Motor neuron (in vitro differentiated cells): ENCODE results near the gene TAS2R10. TPM values are rescaled to one million over a fixed set of nuclear protein-coding genes. Genes with fewer than 3 reads are reported as not detected.

Experiments
- ATAC-seq, 8 experiments: fragments of 200-7000 bp; cut with Tn5 transposase; replicated peaks in 6 of 8; 2 replicates each; pipeline ENCODE4 v1.8.0; 2021; ENCODE audit warnings: mild to moderate bottlenecking in 8 of 8, moderate library complexity in 8 of 8
- H3K27ac ChIP-seq, 2 donors: fragments of 250-450 bp; sonication (Bioruptor Pico); 2 replicates each; pipeline ENCODE4 v1.9.0; 2021; ENCODE audit warnings: antibody characterized with exemption in 2 of 2, mild to moderate bottlenecking in 2 of 2, moderate library complexity in 1 of 2
- H3K4me1 ChIP-seq, 2 donors: fragments of 250-450 bp; sonication (Bioruptor Pico); replicated peaks in 1 of 2; 2 replicates each; pipeline ENCODE4 v1.6.1; 2021; ENCODE audit warnings: antibody characterized with exemption in 2 of 2, mild to moderate bottlenecking in 2 of 2, moderate library complexity in 1 of 2
- H3K4me3 ChIP-seq, 5 donors: fragments of 250-450 bp; sonication (Bioruptor Pico); 2 replicates each; pipeline ENCODE4 v1.9.0; 2021; ENCODE audit warnings: antibody characterized with exemption in 5 of 5, mild to moderate bottlenecking in 5 of 5, moderate library complexity in 4 of 5
- WGBS, 10 experiments: fragments of 450-650 bp; shearing (Covaris generic); methylation state at CpG; one replicate each; pipeline ENCODE4 v1.0.0; 2022; 5-methylcytosine and 5-hydroxymethylcytosine counted together
- in situ Hi-C, 9 experiments: fragments of 400-800 bp; cut with MboI; loops; one replicate each; pipeline ENCODE4 v1.15.0; 2021; ENCODE audit warnings: low sequenced_read_pairs in 9 of 9, low pct_unique_long_range_greater_than_20kb in 2 of 9; ENCODE audit not compliant: unreplicated experiment in 9 of 9
- total RNA-seq, 8 experiments: library from RNA; unstranded; fragments of 300-600 nt; gene quantifications; 2 replicates each; pipeline versions ENCODE4 v1.2.3 to v1.2.4, GENCODE V29; 2022

The TAS2R10 gene, protein sequence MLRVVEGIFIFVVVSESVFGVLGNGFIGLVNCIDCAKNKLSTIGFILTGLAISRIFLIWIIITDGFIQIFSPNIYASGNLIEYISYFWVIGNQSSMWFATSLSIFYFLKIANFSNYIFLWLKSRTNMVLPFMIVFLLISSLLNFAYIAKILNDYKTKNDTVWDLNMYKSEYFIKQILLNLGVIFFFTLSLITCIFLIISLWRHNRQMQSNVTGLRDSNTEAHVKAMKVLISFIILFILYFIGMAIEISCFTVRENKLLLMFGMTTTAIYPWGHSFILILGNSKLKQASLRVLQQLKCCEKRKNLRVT
- 1 to 10 TPM in 6 of 8 experiments, under 1 TPM in 2; 0.50 to 3.3 (median 1.6) TPM for total RNA-seq

DNA sequence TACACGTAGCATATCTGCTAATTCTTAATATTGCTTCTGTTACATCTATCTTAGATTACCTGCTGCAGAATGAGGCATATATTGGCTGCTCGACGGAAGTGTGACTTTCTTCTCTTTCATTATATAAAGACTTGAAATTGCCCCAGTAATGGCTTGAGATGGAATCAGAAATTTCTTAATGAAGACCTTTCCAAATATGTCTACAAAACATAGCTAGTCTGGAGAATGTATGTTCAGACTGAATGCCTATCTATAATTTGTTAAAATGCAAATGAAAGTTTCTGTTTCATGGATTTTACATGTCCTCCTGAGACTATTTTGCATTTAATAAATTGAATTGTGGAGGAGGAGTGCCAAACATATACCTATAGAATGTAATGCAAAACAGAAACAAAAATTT is at the start of gene TAS2R10:
Gene TAS2R10 (minus strand): TSS at position 101 of the 400 bp plus-strand sequence. CDS start 89 bp downstream, at position 12.
- Histone ChIP-seq H3K27ac (no peak within 1 kb of the TSS), H3K4me1 (no peaks in the 10 kb centered on the region), H3K4me3 (no peak within 1 kb of the TSS)
- 20 to 97% (median 85%) methylated on average over 1 to 3 of the region's 3 CpGs; no CpG with 5 or more reads in 2 of the 10 experiments for WGBS, 10 experiments
- ATAC-seq = no peak
- in situ Hi-C loops = no loop called here

DNA sequence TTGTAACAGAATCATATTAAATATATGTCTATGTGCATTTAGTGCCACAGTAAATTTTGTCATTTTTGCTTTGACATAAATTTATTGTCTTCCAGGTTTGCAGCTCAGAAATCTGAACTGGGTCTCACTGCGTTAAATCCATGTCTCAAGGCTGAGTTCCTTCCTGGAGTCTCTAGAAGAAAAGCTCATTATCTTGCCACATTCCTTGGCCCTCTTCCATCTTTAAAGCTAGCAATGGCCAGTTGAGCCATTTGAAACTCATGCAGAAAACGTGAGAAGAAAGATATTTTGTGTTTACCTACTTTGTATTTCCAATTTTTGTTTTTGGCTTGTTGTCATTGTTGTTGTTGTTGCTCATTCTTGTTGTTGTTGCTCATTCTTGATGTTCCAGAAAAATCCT is 47.2 kb upstream of the TAS2R10 start:
- Histone ChIP-seq H3K4me1 (no peaks in the 10 kb centered on the region), H3K4me3 (no peak overlapping the region), H3K27ac (no peak overlapping the region)
- 67 to 100% (median 91%) methylated on average over 2 of the region's 2 CpGs; no CpG with 5 or more reads in 1 of the 10 experiments for WGBS, 10 experiments
- in situ Hi-C loops = no loop called here
- ATAC-seq = no peak

DNA sequence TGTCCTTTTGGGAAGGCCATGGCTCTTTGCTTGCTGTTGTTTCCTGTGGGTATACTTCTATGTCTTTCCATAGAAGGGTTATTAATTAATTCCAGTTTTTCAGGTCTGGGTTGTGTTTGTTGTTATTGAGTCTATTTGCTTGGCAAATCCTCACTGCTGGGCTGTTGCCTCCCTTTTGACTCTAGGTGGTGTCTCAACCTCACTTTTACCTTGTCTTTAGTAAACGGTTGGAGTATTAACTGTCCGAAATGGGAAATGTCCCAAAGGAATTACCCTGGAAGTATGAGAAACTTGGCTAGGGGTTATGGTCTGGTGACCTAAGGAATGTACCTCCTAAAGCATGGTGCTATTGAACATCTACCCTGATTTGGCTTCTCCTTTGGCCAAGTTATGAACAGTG is 41.2 kb upstream of the TAS2R10 start:
- Histone ChIP-seq H3K4me3 (no peak overlapping the region), H3K27ac (no peak overlapping the region), H3K4me1 (no peaks in the 10 kb centered on the region)
- no peak for ATAC-seq
- 78 to 100% (median 86%) methylated on average over 1 to 2 of the region's 2 CpGs; no CpG with 5 or more reads in 2 of the 10 experiments for WGBS, 10 experiments
- in situ Hi-C loops = no loop called here

DNA sequence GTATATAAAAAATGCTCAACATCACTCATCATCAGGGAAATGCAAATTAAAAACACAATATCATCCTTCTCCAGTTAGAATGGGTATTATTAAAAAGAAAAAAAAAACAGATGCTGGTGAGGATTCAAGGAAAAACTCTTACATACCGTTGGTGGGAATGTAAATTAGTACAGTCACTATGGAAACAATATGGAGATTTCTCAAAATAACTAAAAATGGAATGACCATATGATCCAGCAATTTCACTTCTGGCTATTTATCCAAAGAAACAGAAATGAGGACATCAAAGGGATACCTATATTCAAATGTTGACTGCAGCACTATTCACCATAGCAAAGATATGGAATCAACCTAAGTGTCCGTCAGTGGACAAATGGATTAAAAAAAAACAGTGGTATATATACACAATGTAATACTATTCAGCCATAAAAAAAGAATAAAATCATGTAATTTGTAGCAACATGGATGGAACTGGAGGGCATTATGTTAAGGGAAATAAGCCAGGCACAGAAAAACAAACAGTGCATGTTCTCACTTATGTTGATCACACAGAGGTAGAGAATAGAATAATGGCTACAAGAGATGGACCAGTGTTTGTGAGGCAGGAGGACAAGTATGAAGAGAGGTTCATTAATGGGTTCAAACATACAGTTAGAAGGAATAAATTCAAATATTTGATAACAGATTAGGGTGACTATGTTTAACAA is 37.5 kb upstream of the TAS2R10 start:
- Histone ChIP-seq H3K27ac (no peak overlapping the region), H3K4me3 (no peak overlapping the region), H3K4me1 (no peaks in the 10 kb centered on the region)
- ATAC-seq = peak in 3 of 8 experiments; percentile 90 to 93 (median 90)
- WGBS, 10 experiments = 0 to 100% (median 86%) methylated on average over 1 to 2 of the region's 2 CpGs
- in situ Hi-C loops = no loop called here

DNA sequence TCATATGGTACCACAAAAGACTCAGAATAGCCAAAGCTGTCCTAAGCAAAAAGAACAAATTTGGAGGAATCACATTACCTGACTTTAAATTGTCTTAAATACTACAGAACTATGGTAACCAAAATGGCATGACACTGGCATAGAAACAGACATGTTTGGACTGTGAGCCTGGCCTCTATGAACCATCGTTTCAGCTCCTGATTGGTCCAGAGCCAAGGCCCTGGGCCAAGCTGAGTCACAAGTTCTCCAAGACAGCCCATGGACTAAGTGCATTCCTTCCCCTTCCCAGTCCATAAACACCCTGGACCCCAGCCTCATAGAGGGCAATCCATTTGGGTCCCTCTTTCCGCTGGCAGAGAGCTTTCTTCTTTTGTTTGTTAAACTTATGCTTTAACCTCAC is 35.2 kb upstream of the TAS2R10 start:
- no peaks in the 10 kb centered on the region for H3K4me1 ChIP-seq
- H3K4me3 ChIP-seq = no peak overlapping the region
- no peak overlapping the region for H3K27ac ChIP-seq
- no peak for ATAC-seq
- in situ Hi-C loops = no loop called here
- WGBS, 10 experiments = 50 to 100% (median 93%) methylated on average over 1 to 2 of the region's 2 CpGs; no CpG with 5 or more reads in 3 of the 10 experiments

DNA sequence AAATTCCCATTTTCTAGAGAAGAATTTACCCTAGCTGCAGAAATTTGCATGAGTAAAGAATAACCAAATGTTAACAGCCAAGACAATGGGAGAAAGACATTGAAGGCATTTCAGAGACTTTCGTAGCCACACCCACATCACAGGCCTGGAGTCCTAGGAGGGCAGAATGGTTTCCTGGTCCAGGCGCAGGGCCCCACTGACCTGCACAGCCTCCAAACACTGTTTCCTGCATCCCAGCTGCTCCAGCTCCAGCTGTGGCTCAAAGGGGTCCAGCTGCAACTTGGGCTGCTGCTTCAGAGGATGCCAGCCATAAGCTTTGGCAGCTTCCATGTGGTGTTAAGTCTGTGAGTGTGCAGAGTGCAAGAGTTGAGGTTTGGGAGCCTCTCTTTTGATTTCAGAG is 29.6 kb upstream of the TAS2R10 start:
- no peak overlapping the region for H3K4me3 ChIP-seq
- in situ Hi-C loops = no loop called here
- ATAC-seq = no peak
- H3K4me1 ChIP-seq = no peaks in the 10 kb centered on the region
- 67 to 100% (median 85%) methylated on average over 1 to 2 of the region's 2 CpGs; no CpG with 5 or more reads in 4 of the 10 experiments for WGBS, 10 experiments
- no peak overlapping the region for H3K27ac ChIP-seq

DNA sequence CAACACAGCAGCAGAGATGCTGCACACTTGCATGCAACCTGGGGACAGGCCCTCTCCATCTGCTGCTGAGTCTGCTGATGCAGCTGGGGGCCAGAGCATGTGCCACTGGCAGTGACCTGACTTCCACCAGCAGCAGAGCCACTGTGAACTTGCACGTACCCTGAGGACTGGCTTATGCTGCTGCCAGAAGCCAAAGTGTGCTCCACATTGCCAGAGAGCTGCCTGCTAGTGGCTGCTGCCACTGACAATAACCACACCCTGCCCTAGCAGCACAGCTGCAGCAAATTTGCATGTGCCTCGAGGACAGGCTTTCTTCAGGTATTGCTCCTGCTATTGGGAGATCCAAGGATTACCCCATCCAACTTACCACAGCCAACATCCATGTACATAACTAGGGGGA is 27.6 kb upstream of the TAS2R10 start:
- 60 to 100% methylated on average over 1 to 2 of the region's 2 CpGs; no CpG with 5 or more reads in 8 of the 10 experiments for WGBS, 10 experiments
- in situ Hi-C loops = no loop called here
- no peak overlapping the region for H3K4me3 ChIP-seq
- H3K27ac ChIP-seq = no peak overlapping the region
- no peaks in the 10 kb centered on the region for H3K4me1 ChIP-seq
- ATAC-seq = peak in 3 of 8 experiments; percentile 81 to 95 (median 92)

DNA sequence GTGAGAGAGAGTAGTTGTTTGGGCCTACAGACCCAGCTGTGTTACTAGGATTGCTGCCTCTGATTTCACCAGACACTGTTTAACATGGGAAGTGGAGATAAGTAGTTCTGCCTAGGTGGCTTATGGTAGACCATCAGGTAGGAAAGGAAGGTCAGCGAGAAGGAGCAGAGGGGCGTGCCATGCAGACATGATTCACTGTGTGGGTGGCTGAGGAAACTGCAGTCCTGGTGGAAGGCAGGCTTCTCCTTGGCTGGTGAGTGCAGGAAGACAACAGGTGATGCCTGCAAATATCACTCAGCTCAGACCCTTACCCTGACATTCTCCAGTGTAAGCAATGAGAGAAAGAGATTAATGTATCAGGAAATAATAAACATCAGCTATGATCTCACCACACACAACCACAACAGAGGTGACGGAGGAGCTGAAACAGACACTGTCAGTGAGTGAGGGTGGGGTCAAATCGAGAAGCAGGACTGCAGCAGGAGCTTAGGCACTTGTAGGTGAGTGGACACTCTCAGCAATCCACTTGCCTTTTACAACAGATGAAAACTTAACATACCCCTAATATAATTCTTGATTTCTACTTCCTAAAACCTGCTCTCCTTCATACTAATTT is 25.2 kb upstream of the TAS2R10 start:
- Histone ChIP-seq H3K27ac (no peak overlapping the region), H3K4me3 (no peak overlapping the region), H3K4me1 (peaks cover 0 to 7% of the 10 kb centered on the region in 2 donors)
- in situ Hi-C loops = no loop called here
- no peak for ATAC-seq
- WGBS, 10 experiments = 71 to 100% (median 100%) methylated on average over 1 to 3 of the region's 4 CpGs; no CpG with 5 or more reads in 2 of the 10 experiments

DNA sequence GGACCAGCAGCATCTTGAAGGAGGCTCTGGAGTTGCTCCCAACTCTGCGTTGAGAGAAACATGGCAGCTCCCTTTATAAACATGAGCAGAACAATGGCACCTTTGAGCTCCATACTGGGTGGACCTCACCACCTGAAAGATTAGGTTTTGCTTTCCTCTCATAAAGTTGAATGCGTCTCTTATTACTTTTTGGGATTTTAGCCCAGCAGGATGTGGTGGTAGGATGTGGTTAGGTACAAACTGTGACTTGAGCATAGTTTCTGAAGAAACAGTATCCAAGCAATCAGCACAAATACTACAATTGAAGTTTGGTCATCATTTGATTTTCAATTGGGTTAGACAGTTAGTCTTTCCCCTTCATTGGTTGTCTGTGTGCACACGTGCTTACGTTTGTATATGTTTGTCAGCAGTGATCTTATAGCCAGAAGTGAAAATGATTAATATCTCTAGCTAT is 23.3 kb upstream of the TAS2R10 start, which contains the start of gene PRR4:
Gene PRR4 (minus strand): TSS at position 51 of the 454 bp plus-strand sequence. CDS start 38 bp downstream, at position 13.
- in situ Hi-C loops = no loop called here
- WGBS, 10 experiments = 82 to 100% (median 96%) methylated on average over 2 to 4 of the region's 4 CpGs; no CpG with 5 or more reads in 1 of the 10 experiments
- peaks cover 0 to 7% of the 10 kb centered on the region in 2 donors for H3K4me1 ChIP-seq
- ATAC-seq = no peak
- H3K4me3 ChIP-seq = no peak within 1 kb of the TSS
- H3K27ac ChIP-seq = no peak within 1 kb of the TSS

DNA sequence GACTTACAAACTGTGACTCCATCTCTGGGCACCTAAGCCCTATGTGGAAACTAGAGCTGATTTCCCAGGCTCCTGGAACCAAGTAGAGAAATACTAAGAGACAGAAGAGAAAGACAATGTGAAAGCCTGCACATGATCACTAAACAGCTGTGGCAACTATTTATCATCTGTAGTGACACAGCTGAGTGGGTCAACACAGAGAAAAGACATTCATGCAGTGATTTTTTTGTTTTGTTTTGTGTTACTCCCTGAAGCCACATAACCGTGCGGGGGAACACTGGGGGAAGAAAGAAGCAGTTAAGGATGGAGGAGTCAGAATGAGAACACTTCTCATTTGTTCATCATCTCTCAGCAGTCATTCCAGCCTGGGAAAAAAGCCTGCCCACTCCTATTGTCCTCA is 21.6 kb upstream of the TAS2R10 start:
- Histone ChIP-seq H3K4me1 (peaks cover 0 to 7% of the 10 kb centered on the region in 2 donors), H3K4me3 (no peak overlapping the region), H3K27ac (no peak overlapping the region)
- peak in 5 of 8 experiments; percentile 54 to 93 (median 82) for ATAC-seq
- WGBS, 10 experiments = 0 to 11% (median 5%) methylated on average over 1 to 2 of the region's 2 CpGs; no CpG with 5 or more reads in 6 of the 10 experiments
- in situ Hi-C loops = no loop called here

DNA sequence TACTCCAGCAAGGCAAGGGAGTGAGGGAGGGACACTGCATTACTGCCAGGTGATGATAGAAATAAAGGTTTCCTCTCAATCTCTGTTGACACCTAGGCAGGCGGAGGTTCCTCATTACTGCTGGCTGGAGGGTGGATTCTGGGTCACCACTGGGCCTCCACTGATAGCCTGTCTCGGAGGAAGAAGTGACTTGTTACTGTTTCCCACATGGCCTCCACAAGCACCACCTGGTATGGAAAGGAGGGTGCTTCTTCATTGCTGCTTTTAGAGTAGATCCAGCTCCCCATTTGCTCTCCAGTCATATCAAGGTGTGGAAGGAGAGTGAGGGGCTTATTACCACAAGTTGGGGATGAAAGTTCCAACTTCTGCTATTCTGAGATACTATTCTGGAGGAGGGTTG is 16.7 kb upstream of the TAS2R10 start:
- H3K27ac ChIP-seq = no peak overlapping the region
- ATAC-seq = no peak
- in situ Hi-C loops = no loop called here
- 75 to 100% (median 91%) methylated on average over 1 to 2 of the region's 2 CpGs; no CpG with 5 or more reads in 4 of the 10 experiments for WGBS, 10 experiments
- peaks cover 0 to 4% of the 10 kb centered on the region in 2 donors for H3K4me1 ChIP-seq
- H3K4me3 ChIP-seq = no peak overlapping the region

DNA sequence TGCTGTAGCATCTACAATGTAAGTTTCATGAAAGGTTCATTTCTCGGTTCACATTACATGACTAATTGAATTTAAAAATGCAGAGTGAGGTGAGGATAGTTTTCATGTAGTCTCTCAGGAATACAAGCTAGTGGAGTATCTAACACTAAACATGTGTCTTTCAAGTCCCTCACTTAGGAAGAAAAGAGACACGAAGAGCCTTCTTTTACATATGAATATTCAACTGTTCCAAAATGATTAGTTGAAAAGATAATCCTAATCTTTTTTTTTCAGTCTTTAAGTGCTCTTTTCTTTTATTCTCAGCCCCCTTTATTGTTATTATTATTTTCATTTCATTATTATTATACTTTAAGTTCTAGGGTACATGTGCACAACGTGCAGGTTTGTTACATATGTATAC is 12.3 kb upstream of the TAS2R10 start:
- 36 to 100% (median 78%) methylated on average over 1 to 3 of the region's 3 CpGs; no CpG with 5 or more reads in 1 of the 10 experiments for WGBS, 10 experiments
- ATAC-seq = no peak
- Histone ChIP-seq H3K4me1 (no peaks in the 10 kb centered on the region), H3K27ac (no peak overlapping the region), H3K4me3 (no peak overlapping the region)
- in situ Hi-C loops = no loop called here

DNA sequence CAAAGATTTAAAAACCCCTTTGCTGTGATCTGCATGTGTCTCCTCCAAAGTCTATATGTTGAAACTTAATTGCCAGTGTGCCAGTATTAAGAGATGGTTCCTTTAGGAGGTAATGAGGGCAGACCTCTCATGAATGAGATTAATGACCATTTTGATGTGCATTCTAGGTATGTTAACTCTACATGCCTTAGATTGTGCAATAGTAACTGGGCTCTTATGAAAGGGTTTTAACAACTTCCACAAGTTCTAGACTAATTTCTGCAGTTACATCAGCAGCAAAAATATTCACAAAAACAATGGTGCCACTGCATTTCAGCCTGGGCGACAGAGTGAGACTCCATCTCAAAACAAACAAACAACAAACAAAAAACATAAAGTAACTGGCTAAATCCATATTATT is 3.8 kb upstream of the TAS2R10 start:
- WGBS, 10 experiments = 29 to 100% (median 89%) methylated on average over 1 of the region's 1 CpG; no CpG with 5 or more reads in 2 of the 10 experiments
- in situ Hi-C loops = no loop called here
- H3K27ac ChIP-seq = no peak overlapping the region
- ATAC-seq = no peak
- no peak overlapping the region for H3K4me3 ChIP-seq
- H3K4me1 ChIP-seq = no peaks in the 10 kb centered on the region
